NCI-H1436 (cell line): Measurements from ENCODE around the gene THEM4.

ENCODE experiments used
- DNase-seq: peaks from one replicate; lab custom pipeline; 2025; lab: John Stamatoyannopoulos, UW

THEM4 gene

DNA sequence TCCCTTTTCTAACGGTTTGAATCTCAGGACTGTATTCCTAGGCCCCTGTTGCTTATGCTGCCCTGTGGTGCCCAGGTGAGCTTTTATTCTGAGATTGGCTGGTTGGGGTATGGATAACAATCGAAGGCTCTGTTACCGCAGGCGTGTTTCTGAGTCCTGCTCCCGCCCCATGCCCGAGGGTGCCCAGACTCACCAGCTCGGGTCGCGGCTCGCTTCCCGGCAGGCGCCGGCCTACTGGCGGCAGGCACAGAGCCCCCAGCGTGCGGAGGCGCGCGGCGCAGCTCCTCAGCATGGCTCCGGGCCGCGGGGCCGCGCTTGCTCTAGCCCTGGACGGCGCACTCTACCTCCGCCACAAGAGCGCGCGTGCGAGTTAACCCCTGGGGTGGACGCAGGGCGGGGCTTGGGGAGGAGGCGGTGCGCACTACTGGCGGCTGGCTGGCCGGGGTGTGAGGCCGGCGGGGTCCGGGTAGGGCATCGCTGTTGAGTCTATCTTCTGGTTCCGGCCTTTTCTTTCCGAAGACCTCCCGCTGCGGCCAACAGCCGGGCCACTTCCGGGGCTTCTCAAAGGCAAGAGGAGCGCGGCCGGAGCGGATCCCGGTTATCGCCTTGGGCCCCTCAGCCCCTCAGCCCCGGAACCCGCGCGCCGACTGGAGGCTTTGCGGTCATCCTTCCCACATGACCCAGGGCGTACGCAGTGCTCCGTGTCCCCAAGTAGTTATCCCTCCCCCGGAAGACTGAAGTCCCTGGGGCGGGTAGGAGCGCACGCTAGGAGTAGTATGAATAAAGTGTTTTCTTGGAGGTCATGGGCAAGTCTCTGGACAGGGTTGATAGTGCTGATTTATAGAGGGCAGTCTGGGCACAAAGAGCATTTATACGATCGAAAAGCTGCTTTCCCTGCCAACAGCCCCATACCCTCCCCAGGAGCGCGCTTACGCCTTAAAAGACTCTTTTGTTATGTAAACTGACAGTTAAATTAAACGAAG is at the start of gene THEM4:
THEM4 (minus strand) TSS at position 345 of the 983 bp plus-strand sequence; CDS start at position 292, 53 bp downstream.
- DNase-seq: peak; percentile 90

DNA sequence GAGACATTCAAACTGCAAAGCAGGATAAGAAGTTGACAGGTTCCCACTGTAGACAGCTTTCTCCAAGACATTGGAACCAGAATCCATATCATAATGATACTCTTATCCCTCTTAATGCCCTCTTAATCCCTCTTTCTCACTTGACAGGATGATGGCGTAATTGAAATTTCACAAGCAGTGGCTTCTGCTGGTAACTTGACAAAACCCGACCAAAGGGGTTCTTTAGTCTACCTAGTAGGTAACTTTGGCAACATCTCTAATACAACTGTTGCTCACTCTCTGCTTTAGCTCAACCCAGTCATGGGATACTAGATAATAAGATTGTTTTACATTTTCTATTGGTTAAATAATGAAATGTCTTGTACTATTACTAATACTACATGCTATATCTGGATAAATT is 49.6 kb upstream of the THEM4 start:
- DNase-seq: no peak

GRCh38 chr1:151956957-151957497 is 47.7 kb upstream of the THEM4 start:
- DNase-seq: no peak

DNA sequence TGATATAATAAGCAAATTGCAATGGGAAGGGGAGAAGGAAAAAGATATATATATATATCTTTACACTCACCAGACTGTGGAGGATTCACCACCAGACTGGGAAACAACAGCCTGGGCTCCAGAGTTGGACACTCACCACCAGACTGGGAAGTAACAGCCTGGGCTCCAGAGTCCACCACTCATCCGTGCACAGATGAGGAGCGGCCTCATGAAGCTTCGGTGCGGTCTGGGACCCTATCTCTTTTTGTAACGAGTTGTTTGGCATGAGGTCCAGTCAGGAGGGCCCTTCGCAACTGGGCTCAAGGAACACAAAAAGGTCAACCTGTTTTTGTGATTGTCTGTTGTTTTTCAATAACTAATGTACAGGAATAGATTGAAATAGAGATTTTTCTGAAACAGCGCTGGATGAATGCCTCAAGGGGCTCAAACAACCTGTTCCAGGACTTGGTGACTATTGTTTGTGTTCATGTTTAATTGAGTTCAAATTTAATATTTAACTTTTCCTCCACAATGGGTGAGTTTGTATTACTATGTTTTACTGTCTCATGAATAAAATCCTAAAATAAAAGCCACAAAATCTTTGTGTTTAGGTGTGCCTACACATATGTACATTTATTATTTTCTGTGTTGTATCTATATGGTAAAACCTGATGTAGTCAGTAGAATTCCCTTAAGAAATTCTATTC is 44.2 kb upstream of the THEM4 start:
- no peak for DNase-seq

DNA sequence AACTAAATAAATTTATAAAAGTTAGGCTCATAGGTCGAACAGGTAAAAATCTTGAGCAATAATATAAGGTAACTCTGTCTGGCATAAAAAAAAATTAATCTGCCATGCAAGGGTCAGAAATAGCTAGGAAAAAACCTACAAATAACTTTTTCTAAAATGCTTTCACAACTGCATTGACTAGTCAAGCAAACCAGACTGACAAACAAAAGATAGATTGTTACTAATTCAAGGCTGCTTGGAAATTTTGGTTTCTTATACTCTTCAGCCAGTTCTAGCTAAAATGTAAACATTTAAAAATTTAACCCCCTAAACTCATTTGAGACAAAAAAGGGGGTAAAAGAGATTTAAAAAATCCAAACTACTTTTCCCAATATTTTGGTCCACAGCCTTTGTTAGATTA is 43.5 kb upstream of the THEM4 start:
- no peak for DNase-seq

DNA sequence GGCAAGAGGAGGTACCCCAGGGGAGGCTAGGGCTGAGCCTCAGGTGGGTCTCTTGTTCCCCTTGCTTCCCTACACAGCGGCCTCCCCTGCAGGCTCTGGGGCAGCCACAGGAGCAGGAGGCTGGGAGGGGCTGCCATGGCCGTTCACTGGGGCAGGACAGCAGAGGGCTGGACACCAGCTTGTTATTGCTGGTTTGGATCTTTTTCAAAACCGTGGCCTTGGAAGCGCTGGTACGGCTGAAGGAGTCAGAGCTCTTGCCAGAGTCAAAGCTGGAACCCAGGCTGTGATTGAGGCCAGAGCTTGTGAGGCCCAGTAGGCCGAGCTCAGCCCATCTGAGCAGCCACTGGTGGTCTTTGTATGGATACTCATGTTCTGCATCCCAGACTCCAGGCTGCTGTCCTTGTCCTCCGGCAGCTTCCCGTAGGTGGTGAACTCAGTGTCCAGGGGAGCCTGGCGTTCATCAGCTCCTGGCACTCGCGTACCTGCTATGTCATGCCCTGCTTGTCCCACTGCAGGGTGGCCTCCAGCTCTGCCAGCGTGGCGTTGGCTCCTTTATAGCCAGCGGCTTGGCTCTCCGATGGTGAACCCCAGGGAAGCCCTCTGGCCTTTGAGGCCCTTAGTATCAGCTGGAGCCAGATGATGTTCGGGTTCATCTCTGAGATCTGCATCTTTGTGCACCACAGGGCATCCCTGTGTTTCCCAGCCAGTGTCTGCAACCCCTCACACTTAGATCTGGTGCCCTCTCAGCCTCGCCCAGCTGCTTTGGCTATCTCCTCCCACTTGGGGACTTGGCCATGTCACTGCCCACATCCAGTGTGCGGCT is 40.3 kb upstream of the THEM4 start:
- DNase-seq: no peak

- DNase-seq: no peak
Measured at GRCh38 chr1:151948506-151948905, 39.2 kb upstream of the THEM4 start.

GRCh38 chr1:151947140-151947539 is 37.8 kb upstream of the THEM4 start:
- DNase-seq: no peak

DNA sequence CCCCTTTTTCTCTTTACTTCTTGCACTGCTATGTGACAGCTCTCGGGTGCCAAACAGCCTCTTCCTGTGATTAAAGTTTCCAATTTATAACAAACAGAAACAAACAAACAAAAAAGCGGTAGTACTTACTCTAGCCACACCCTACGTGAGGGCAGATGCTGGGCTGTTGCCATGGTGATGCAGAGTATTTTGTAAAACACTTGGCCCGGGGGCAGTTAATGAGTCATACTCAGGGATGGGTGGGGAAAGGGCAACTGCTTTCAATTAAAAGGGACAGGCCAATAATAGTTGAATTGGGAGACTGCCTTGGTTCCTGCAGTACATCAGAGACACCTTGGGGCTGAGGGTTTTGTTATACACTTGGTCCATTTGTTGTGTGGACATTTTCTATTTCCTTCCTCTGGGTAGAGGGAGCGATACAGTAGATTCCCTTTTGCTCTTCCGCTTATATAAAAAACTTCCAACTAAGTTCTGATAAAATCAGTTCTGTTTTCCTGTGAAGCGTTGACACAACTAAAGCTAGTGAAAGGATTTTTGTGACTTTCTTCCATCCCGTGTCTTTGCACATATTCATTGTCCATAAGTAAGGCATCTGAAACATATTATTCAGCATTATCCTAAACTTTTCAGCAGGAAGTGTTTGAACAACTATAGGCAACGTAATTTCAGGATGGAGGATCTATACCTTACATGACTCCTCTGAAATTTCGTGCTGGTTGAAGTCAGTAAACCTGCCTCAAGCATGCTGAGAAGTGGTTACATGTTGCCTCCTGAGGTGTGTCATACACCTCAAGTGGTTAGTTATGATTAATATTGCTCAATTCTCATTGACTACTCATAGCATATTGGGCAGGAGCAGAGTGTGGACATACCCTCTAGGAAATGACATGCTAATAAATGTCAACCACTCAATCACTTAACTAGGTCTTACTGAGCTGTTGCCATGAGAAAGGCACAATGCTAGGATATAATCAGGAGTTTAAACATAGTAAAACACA is 36.7 kb upstream of the THEM4 start:
- peak; percentile 78 for DNase-seq

DNA sequence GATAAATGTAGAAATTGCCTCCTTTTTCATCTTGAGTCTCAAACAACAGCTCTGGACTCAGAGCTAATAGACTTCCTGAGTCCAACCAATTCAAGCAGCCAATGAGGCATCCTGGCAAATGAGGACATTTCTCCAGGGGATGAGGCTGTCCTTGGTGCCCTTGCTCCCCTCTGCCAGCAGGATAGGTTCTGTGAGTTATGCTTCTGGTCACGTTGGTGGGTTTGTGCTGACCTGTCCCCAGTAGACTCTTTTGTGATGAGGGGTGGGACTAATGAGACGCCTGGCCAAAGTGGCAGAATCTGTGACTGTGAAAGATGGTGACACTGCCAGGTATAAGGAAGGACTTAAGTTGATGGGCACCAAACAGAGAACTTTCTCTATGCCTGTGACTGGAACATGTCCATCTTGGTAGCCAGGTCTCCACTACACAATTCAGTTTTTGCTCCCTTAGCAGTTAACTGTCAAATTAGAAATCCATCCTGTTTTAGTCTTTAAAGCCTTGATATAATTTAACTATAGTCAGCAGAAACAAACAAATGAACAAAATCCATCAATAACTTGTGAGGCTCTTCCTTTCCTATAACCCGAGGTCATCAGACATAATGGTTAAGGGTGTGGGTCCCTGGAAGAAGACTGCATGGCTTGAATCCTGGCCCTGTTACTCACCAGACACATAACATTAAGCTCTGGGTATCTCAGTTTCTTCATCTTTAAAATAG is 35.7 kb upstream of the THEM4 start:
- no peak for DNase-seq

- DNase-seq: peak; percentile 33
Measured at GRCh38 chr1:151944126-151944856, 35.0 kb upstream of the THEM4 start.

GRCh38 chr1:151943591-151943990 is 34.3 kb upstream of the THEM4 start:
- DNase-seq: no peak

DNA sequence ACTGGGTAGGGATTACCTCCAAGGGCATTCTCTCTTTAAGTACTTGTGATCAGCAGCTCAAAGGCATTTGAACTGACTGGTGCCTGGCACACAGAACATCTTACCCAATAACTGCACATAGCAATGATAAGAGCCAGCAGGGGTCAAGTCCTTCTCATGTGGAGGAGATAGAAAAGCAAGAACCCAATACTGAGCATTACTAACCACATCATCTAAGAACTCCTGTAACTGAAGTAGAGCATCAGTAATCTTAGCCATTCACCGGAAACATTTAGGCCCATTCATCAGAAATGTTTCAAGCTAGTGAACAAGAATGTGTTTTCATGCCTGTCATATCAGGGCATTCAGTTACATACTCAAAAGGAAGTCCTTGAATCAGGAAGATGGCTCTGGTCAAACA is 33.6 kb upstream of the THEM4 start:
- DNase-seq: no peak

DNA sequence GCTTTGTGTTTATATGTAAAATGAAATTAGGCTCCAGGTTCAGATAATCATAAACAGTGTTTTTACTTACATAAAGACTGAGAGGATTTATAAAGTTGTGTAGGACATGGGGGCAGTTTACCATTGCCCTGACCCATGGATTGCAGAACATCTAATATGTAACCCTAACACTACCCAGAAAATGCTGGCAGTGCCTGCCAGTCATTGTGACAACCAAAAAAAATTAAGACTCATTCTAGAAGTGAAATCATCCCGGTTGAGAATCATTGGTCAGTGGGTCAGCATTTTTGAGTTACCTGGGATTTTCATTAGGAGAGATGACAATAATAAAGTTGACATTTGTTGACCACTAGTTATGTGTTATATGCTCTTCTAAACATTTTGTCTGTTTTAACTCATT is 31.2 kb upstream of the THEM4 start:
- no peak for DNase-seq

DNA sequence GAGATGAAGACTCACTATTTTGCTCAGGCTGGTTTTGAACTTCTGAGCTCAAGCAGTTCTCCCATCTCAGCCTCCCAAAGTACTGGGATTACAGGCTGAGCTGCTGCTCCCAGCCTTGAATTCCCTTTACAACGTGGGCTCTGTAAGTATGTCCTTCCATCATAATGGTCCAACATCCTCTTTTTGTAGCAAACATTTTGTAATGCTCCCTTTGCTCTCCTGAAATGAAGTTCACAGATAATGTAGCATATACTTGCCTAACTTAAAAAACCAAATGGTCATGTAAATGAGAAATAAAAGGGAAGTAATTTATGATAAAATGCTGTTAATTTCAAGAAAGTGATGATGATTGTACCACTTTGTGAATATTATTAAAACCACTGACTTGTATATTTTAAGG is 30.5 kb upstream of the THEM4 start:
- DNase-seq: no peak

DNA sequence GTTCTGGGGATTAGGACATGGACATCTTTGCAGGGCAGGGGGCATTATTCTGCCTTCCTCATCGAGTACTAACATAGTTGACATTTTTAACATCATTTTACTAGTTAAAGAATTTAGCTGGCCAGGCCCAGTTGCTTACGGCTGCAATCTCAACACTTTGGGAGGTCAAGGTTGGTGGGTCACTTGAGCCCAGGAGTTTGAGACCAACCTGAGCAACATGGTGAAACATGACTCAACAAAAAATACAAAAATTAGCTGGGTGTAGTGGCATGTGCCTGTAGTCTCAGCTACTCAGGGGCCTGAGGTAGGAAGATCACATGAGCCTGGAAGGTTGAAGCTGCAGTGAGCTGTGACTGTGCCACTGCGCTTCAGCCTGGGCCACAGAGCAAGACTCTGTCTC is 29.8 kb upstream of the THEM4 start:
- DNase-seq: no peak

GRCh38 chr1:151936653-151937052 is 27.3 kb upstream of the THEM4 start:
- DNase-seq: no peak

DNA sequence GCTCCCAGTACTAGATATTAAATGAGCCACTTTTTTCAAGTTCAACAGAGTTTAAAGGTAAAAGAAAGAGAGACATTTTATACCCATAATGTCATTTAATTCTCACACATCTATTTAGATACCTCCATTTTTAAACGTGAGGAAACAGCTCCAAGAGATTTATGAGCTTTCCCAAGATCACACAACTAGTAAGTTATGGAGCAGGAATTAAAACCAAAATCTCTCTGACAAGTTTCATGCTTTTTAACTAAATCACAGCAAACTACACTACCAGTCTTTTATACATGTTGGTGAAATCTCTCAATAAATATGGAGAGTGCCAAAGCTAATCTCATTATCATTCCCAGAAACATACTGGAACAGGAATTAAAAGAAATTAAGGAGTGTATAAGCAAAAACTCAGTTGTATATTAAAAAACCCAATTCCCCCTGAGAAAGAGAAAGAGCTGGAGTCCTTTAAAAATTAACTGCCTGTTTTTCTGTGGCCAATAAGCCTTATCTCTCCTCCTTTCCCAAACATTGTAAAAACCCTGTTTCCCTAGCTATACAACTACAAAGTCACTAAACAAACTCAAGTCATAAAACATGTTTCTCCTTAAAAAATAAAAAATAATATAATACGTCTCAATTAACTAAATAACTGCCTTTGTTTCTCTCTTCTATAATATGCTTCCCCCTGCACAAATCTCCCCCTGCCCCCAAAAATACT is 26.7 kb upstream of the THEM4 start:
- no peak for DNase-seq

- DNase-seq: no peak
Measured at GRCh38 chr1:151935154-151935553, 25.8 kb upstream of the THEM4 start.
